ENCODE data around the gene NDEL1.
A peak's percentile ranks its signal among the peaks of the same experiment; 100 is the strongest.

The NDEL1 gene

DNA sequence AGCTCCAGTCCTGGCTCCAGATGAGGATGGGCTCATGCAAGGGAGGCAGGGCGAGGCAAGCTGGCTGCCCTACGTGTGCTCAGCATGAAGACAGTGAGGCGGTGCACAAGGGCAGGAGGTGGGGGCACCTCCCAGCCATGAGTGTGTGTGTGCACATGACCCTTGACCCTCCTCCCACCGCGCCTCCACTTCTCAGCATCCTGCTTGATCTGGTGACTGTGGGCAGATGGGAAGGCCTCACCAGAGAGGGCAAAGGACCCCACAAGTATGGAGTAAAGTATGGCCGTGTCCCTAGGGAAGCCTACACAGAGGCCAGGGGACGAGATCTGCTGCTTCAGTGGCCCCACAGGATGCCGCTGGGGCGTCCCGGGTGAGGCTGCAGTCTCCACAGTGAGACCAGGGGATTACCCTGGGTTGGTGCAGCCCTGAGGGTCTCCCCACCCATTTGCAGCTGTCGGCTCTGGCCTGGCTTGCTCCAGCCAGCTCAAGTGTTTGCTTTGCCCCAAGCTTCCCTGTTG, 30.1 kb upstream of the NDEL1 start:
- no peak for DNase-seq (ENCODE audit: low read depth)
- no peak overlapping the region for H3K4me3 ChIP-seq (replicated peaks; ENCODE audit: low read depth, low read length)
- TF ChIP-seq CTCF (IDR thresholded peaks at IDR 0.05; ENCODE audit: low read length, missing control alignments): no peak

GRCh38 chr17:8406174-8406573, 29.5 kb upstream of the NDEL1 start:
- TF ChIP-seq CTCF (IDR thresholded peaks at IDR 0.05; ENCODE audit: low read length, missing control alignments): no peak
- DNase-seq (ENCODE audit: low read depth): no peak
- H3K4me3 ChIP-seq (replicated peaks; ENCODE audit: low read depth, low read length): no peak overlapping the region

- DNase-seq (ENCODE audit: low read depth): no peak
- TF ChIP-seq CTCF (IDR thresholded peaks at IDR 0.05; ENCODE audit: low read length, missing control alignments): no peak
- H3K4me3 ChIP-seq (replicated peaks; ENCODE audit: low read depth, low read length): no peak overlapping the region
Observed at GRCh38 chr17:8408371-8408770, 27.3 kb upstream of the NDEL1 start.

- DNase-seq (ENCODE audit: low read depth): peak; percentile 91
- peak; percentile 79 for TF ChIP-seq CTCF (IDR thresholded peaks at IDR 0.05; ENCODE audit: low read length, missing control alignments)
- H3K4me3 ChIP-seq (replicated peaks; ENCODE audit: low read depth, low read length): no peak overlapping the region
Observed at GRCh38 chr17:8409966-8410882, 25.5 kb upstream of the NDEL1 start.

DNA sequence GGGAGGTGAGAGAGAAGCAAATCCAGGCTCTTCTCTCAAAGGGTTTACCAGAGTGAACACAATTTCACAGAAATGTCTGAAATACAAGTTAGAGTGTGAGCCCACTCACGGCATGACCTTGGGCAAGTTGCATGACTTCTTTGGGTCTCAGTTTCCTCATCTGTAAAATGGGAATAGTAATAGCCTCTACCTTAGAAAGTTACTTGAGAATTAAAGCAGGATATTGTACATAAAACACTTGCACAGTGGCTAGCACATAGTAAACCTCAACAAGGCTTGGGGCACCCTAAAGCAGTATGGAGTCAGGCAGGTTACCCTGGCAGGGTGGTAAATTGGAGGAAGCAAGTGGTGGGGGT, 24.8 kb upstream of the NDEL1 start:
- no peak overlapping the region for H3K4me3 ChIP-seq (replicated peaks; ENCODE audit: low read depth, low read length)
- TF ChIP-seq CTCF (IDR thresholded peaks at IDR 0.05; ENCODE audit: low read length, missing control alignments): no peak
- DNase-seq (ENCODE audit: low read depth): no peak

- no peak overlapping the region for H3K4me3 ChIP-seq (replicated peaks; ENCODE audit: low read depth, low read length)
- TF ChIP-seq CTCF (IDR thresholded peaks at IDR 0.05; ENCODE audit: low read length, missing control alignments): no peak
- DNase-seq (ENCODE audit: low read depth): no peak
Observed at GRCh38 chr17:8412089-8412488, 23.6 kb upstream of the NDEL1 start.

- no peak overlapping the region for H3K4me3 ChIP-seq (replicated peaks; ENCODE audit: low read depth, low read length)
Observed at GRCh38 chr17:8413328-8413727, 22.4 kb upstream of the NDEL1 start.

More at GRCh38 chr17:8413328-8413727, 22.4 kb upstream of the NDEL1 start:
- DNase-seq (ENCODE audit: low read depth): no peak
- no peak for TF ChIP-seq CTCF (IDR thresholded peaks at IDR 0.05; ENCODE audit: low read length, missing control alignments)

Data from fibroblast of pulmonary artery (primary cell).